A204.1 (cell line): ENCODE data around the gene MAGI2.
A peak's percentile ranks its signal among the peaks of the same experiment; 100 is the strongest.

Source experiments
- FAIRE-seq: peaks from 2 replicates; lab custom pipeline; 2012; peaks lifted over from hg19 to GRCh38; lab: Jason Lieb, UNC

The MAGI2 gene

DNA sequence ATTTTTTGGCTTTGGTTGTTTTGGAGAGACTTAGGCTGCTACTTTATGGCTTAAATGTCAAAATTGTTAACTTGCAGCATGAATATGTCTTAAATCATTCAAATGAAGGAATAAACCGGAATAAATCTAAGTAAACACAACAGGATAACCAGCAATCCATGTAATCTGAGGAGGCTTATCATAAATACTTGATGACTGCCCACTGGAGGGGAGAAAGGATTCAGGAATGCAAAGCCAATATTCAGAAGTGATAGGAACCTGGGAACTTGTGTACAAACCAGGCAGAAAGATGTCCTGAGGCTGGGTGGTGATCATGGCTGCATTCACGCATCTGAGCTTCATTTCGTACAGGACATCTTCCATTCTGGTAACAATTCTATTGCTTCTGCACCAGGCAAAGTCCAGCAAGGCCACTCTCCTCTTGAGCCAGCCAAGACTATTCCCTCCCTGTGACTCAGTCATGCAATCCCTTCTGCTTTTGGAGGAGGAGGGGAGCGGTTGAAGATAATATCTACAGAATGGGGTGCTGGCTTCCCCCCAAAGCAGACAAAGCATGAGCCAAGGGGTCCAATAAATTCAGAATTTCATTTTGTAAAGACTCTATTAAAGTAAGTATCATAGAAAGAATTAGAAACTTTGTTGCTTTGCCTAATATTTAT is 1280.4 kb downstream of the MAGI2 start:
- FAIRE-seq = no peak

DNA sequence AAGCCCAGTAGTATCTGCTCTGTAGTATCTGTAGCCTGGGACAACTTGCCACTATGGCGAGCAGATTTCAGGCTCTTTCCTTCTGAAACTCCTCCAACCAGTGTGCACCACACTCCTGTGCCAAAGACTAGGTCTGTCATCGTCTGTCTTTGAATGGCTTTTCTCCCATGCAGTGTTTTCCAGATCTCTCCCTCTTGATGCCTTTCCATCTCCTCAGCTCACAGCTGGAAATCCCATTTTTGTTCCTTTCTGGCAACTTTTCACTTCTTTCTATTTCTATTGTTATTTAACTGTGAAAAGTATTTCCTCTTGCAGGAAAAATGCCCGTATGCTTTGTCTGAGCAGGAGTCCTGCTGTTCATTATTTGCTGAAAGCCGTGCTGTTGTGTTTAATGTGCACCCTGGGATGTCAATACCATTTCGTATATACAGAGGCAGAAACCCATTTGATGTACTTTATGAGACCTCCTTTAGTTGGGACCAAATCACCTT is 1281.2 kb downstream of the MAGI2 start:
- FAIRE-seq = no peak

DNA sequence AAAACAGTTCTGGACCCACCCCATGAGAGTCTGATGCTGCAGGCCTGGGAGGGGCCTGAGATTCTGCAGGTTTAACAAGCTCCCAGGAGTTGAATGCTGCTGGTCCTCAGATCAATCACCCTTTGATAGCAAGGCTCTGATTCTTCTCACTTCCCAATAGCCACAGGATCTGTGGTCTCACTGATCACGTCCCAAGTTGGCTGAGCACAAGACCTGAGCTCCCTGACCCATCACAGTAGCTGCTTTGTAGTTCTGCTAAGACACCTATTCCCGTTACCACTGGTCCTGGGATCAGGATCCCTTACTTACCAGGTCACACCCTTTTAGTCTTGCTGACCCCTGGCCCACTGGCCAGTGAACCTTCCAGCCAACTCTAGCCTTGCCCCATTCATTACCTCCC is 1282.1 kb downstream of the MAGI2 start:
- FAIRE-seq = no peak

DNA sequence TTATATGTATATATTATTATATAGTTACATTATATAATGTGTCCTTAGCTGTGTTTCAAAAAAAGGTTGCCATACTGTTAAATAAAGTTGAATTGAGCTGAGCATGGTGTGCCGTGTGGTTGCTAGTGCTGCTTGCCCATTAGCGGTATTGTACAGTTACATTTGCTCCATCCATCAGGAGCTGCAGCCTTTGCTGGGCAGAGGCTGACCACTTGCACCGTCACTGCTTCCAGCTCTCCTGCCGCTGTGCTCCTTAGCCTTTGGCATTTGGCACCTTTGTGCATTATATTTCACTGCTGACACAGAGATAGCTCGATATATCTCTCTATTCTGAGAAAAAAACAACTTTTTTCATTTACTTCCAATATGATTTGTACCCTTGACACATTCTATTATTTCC is 1282.7 kb downstream of the MAGI2 start:
- no peak for FAIRE-seq

DNA sequence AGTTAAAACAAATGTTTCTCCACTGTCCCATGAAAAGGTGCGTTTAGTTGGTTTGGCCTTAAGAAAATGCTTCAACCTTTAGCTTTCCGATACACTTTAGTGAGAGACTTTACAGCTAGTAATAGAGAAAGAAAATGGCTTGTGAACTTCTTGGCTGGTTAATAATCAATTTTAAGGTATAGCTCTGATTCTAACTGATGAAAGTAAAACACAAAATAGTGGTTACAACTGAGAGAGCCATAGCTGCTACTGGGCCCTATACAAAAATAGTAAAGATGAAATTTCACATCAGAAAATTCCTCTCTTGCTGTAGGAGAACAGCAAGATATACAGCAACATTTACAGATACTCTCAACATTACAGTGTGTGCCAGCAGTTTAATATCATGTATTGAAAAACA is 1283.5 kb downstream of the MAGI2 start:
- FAIRE-seq = no peak

DNA sequence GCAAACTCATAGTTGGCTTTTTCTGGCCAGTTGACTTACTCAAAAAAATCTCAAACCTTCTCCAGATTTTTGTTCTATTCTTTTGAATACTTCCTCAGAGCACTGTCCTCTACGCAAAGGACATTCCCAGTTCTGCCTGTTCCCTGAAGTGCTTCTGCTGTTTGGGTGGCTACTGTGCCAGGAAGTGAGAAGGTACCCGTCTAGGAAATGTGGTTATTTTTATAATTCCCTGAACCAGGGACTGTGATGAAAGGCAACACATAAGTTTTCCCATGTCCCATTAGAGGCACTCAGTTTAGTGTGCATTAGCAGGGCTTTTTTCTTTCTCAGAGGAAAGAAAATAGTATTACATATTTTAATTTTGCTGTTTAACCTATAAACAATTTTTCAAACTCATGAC is 1284.6 kb downstream of the MAGI2 start:
- FAIRE-seq = no peak

DNA sequence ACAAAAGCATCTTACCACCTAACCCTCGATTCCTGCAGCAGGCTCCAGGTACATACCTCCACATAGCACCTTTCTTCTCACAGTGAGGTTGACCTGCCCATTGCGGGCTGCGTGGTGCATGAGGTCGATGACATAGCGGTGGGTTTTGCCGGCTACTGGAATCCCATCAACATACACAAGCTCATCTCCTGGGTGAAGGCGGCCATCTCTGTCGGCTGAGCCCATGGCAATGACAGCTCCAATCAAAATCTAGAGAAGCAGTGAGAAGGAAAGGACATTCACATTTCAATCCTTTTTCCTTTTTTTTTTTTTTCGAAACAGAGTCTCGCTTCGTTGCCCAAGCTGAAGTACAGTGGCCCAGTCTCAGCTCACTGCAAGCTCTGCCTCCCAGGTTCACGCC is 1285.6 kb downstream of the MAGI2 start:
- no peak for FAIRE-seq

DNA sequence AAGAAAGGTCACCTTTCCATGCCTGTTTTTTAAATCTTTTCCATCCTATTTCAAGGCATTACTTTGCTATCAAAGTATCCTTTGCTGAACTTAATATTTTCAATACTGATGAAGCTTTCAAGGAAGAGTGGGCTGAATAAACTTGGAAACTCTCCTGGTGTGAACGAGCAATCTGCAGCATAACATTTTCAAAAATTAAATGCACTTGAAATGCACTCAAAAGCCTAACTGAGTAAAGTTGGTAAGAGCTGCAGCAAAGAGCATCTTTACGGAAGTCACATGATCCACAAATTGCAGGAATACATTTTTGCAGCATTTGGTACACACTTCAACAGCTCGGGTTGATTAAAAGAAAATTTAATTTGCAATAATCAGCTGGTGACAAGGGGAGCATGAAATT is 1287.6 kb downstream of the MAGI2 start:
- no peak for FAIRE-seq

DNA sequence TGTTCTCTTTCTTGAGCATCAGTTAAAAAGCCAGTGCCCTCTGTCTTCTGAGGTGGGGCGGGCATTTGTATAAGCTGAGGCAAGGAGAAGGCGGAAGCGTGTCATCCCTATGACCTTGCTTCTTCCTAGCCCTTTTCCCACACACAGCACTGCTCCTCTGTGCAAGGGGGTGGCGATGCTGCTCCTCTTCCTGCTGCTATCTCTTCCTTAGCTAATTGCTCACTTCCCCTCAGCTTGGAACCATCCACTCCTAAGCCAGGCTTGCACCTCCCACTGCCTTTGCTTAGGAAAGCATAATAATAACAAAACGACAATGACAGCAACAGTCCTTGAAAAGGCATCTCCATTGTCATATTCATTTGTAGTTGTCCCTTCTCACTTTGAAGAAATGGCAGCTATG is 1288.0 kb downstream of the MAGI2 start:
- FAIRE-seq = no peak

DNA sequence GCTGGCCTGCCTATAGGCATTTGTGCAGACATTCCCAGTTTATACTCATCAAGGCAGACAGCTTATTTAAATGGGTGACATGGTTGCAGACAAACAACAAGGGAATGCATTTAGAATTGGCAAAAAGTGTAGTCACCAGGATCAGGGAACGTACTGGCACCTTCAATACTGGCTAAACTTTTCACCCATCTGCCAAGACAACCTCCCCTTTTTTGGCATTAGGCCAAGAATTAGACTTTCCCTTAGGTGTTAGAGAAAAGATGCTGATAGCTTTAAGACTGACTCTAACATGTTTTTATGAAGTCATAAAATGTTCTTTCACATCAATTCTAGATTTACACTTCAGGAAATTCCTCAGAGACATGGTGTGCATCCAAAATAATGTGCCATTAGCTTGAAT is 1289.0 kb downstream of the MAGI2 start:
- FAIRE-seq = no peak

DNA sequence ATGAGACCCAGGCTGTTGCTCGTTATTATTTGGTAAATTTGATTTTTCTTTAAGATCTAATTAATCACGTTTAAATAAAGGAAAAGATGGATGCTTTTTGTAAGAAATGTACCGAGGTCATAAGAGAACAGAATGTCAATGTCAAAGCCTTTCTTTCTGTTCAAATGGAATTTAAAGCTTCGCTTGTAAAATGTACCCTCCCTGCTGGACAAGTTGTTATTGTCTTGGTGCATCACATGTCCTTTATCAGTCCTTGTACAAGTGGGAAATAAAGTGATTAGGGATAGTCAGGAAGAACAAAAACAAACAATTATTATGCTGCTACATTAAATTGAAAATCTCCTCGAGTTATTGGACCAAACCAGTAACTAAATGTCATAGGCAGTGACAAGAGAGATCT is 1291.7 kb downstream of the MAGI2 start:
- no peak for FAIRE-seq

DNA sequence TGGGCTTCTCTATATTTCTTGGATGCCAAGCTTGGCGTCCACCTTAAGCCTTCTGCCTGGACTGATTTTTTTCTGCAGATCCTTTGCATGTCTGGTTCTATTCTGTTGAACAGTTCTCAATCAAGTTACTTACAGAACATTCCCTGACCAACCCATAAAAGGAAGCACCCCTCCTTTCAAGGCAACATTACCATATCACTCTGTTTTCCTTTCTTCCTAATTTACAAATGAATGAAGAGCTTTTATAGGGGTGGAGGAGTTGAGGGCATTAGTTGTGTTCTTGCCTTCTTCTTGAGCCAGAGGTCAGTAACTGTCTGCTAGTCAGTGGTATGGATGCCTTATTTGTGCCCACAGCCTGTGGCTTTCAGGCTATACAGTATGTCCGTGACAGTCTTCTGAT is 1293.9 kb downstream of the MAGI2 start:
- FAIRE-seq = no peak

DNA sequence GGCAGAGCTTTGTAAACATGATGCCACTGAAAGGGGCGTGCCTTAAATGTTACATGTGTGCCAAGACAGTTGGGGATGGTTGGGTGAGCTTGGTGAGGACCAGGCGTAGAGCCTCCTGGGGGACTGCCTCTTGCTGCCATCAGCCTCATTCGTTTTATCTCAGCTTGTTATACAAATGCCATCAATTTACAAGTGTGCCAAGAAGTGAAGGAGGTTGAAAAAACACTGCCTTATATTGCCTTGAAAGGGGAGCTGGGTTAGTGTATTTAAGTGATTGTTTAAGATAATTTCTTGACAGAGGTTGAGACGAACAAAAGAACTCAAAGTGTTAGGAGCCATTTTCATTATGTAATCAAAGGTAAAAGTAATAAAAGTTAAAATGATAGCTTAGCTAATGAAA is 1300.2 kb downstream of the MAGI2 start:
- FAIRE-seq = no peak

DNA sequence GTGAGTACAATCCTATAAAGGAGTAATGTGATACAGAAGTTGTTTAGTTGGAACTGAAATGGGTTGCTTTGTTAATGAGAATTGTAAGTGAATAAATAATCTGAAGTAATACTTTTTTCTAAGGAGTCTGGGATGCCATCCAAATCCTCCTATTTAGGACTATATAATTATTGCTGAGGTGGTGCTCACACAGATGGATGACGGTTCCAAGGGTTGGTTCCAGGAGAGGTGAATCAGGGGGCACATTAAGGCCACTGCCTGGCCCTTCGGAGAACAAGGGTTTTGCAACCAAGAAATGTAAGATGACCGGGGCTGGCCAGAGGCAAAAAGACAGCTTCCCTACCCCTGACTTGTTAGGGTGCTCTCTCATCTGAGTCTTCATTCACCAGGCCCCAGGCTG is 1302.2 kb downstream of the MAGI2 start:
- FAIRE-seq = no peak

DNA sequence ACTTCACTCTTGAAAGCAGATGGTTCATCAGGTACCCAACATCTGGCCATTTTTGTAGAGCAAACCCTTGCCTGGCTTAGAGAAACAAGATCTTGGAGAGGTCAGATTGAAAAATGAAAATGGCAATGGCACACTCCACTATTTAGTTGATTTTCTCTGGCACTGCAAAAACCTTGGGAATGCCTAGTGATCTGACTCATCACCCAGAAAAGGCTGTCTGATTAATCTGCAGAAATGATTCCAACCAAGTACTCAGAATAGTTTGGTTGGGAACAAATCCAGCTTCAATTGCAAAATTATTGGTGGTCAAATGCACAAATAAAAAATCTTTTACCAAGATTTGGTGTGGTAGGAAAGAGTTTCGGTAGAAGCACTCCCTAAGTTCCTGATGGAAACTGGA is 1303.7 kb downstream of the MAGI2 start:
- no peak for FAIRE-seq

DNA sequence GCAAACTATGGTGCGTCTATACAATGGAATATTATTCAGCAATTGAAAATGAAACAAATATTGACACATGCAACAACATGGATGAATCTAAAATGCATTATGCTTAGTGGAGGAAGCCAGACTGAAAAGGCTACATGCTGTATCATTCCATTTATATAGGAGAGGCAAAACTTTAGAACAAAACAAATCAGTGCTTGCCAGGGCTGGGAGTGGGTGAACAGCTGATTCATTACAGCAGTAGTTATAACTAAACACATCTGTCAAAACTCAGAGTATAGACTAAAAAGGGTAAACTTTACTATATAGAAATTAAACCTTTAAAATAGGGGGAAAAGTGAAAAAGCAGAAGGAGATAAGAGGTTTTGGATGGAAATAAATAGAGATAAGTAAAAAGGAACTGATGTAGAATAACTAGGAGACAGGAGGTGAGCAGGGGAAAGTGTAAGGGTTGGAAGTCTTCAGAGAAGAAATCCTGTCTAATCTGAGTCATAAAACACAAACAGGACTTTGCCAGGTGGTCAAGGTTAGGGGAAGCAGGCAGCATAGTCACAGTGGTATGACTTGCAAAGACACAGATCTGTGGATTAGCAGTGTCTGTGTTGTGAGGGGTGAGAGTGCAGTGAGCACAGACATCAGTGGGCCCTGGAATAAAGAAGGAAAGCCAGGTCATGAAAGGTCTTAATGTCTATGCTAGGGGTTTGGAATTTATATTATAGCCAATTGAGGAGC is 1305.1 kb downstream of the MAGI2 start:
- FAIRE-seq = no peak

DNA sequence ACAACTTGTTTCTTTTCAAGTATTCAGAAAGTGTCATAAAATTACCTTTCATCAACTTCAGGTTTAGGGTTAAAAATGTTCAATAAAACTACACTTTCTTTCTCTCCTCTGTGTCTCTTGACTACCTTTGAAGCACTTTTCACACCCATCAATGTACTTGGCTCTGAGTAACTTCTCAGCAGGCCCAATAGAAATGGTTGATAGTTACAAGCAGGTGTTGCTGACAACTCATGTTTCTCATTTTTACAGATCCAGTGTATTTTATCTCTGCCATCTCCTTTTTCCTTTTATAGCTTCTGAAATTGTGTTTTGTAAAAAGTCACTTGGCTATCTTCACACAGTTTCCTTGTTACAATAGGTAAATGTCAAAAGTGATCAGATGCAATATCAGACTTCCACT is 1306.9 kb downstream of the MAGI2 start:
- FAIRE-seq = no peak

DNA sequence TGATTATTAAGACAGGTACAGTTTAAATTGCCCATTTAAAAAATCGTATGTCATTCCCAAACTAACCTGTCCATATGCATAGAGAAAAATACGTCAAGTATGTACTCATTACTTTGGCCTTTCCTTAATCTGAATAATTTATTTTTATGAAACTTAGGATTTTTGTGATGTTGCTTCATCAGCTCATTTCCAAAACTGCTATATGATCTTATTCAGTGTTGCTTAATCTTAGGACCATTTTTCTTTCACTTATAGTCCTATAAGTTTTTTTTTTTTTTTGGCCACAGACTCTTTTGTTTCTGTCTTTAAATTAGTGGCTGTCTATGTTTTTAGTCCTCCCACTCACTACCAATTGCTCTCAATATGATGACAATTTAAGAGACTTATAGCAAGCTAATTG is 1309.8 kb downstream of the MAGI2 start:
- no peak for FAIRE-seq

DNA sequence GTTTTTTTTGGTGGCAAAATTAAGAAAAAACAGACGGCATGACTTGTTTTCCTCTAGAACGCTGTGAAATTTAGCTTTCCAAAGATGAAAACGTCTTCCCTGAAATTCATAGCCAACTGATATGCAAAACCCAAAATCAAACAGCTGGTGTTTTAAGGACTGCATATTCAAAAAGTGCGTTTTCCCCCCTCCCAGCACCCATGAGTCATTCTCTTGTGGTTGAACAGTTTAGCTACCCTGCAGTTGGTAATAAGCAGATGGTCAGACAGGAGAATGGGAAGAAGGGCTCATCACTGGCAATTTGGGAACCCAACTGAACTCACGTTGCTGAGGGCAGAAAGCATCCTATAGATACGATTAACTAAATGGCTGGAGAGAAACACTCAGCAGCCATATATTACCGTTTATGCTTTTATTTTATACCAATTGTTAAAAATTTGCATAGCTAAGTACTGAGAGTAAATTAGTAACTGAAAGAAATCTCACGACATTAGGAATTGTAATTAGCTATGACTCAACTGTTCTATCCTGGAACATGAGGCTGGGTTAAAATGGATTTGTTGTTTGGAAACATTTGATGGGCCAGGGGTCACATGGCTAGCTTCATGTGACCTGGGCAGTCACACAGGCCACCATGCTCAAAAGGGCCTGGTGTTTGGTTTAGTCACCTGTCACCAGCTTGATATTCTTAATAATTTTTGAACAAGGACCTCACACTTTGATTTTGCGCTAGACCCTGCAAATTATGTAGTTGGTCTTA is 1311.8 kb downstream of the MAGI2 start:
- no peak for FAIRE-seq

DNA sequence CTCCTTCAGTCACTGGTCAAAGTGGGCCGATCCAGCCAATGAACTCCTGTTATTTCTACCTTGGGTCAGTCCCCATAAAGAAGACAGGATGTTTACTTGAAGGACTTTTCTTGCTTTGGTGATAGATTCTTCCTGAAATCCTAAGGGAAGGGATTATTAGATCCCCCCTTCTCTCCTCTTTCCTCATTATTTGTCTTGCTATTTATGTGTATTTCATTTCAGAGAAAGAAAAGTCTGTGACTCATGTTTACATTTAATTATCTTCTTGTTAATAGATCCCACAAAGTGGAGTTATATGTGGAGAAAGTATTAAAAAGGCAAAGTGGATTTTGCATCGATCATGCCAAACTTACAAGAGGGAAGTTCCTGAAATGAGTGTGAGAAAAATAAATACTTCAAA is 1313.4 kb downstream of the MAGI2 start:
- FAIRE-seq = no peak

DNA sequence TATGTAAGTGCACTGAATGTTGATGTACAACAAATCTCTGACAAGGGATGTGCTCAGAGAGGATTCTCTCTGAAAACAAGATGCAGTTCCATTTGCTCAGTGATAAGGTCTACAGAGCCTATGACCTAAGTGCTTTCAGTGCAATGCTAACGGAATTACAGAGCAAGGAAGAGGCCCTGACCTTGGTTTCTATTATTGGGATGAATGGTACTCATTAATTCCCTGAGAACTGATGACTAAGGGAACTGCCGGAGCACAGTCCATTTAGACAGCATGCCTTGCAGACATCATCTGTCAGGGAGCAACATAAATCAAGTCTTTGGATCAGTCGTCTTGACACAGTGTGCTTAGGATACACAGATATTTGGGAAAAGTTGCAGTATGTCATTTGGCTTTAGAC is 1314.1 kb downstream of the MAGI2 start:
- no peak for FAIRE-seq

DNA sequence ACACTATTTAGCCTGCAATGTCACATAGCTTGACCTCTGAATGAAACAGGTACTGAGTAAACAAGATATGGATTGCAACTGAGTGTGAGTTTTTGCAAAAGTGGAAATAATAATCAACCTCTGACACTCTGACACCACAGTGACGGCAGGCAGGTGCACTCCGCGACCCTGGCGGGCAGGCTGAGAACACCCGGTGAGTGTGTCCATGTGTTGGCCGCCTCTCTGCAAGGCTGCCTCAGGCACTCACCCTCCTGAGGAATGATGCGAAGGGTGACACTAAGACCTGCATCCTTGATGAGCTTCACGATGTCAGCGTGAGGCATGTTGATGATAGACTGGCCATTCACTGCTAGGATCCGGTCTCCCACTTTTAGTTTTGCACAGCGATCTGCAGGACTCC is 1318.7 kb downstream of the MAGI2 start:
- FAIRE-seq = no peak

DNA sequence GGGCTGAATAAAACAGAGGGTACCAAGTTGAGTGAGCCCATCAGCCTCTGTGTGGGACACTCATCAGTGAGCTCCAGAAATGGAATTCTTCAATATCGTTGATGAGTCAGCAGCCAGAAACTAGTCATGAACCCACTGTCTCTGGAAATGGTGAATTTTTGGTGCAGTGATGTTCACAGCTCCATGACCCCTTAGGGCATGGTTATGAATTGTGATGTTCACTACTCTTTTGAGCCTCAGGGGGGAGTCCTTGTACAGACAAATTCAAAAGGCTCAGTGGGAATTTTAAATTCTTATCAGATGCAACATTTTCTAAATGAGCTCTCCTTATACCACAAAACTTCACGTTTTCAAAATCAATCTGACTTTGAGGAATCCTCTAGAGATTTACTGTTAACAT is 1319.2 kb downstream of the MAGI2 start:
- peak; percentile 11 for FAIRE-seq
